Iris pigment epithelial cell (primary cell): Measurements from ENCODE around the gene ARHGAP24.
"Not testable (repeated sequence)": the region's sequence is repeated elsewhere in the genome, so short reads cannot be mapped to it uniquely, and the experiment has no call there.

ENCODE experiments used
- DNase-seq: peaks from one replicate; pipeline ENCODE4 v3.0.0-alpha.2; 2011; ENCODE audit warnings: low read depth

ARHGAP24 gene

GRCh38 chr4:85963231-85963630 lies 488.3 kb downstream of the ARHGAP24 start:
- no peak for DNase-seq

- no peak for DNase-seq
Measured at GRCh38 chr4:85964298-85964697, 489.3 kb downstream of the ARHGAP24 start.

- not testable (repeated sequence) for DNase-seq
Measured at GRCh38 chr4:85965017-85965416, 490.1 kb downstream of the ARHGAP24 start.

- no peak for DNase-seq
Measured at GRCh38 chr4:85965529-85965928, 490.6 kb downstream of the ARHGAP24 start.

- DNase-seq: peak; percentile 41
Measured at GRCh38 chr4:85966373-85966772, 491.4 kb downstream of the ARHGAP24 start.

GRCh38 chr4:85967872-85968271 lies 492.9 kb downstream of the ARHGAP24 start:
- DNase-seq: peak; percentile 27

GRCh38 chr4:85968945-85969819 lies 494.2 kb downstream of the ARHGAP24 start:
- peak; percentile 71 for DNase-seq

- no peak for DNase-seq
Measured at GRCh38 chr4:85970535-85970934, 495.6 kb downstream of the ARHGAP24 start.

GRCh38 chr4:85979276-85979675 lies 504.3 kb downstream of the ARHGAP24 start:
- no peak for DNase-seq

- peak; percentile 69 for DNase-seq
Measured at GRCh38 chr4:85986266-85986665, 511.3 kb downstream of the ARHGAP24 start.

- DNase-seq: no peak
Measured at GRCh38 chr4:85993641-85994040, 518.7 kb downstream of the ARHGAP24 start.

- no peak for DNase-seq
Measured at GRCh38 chr4:85994576-85994975, 519.6 kb downstream of the ARHGAP24 start.

- no peak for DNase-seq
Measured at GRCh38 chr4:85995361-85995760, 520.4 kb downstream of the ARHGAP24 start.

- no peak for DNase-seq
Measured at GRCh38 chr4:86001591-86001990, 526.6 kb downstream of the ARHGAP24 start.

- DNase-seq: no peak
Measured at GRCh38 chr4:86004030-86004429, 529.1 kb downstream of the ARHGAP24 start.

- DNase-seq: no peak
Measured at GRCh38 chr4:86006057-86006456, 531.1 kb downstream of the ARHGAP24 start.

GRCh38 chr4:86007042-86007441 lies 532.1 kb downstream of the ARHGAP24 start:
- DNase-seq: no peak

- peak; percentile 96 for DNase-seq
Measured at GRCh38 chr4:86011117-86011516, 536.2 kb downstream of the ARHGAP24 start.

GRCh38 chr4:86013621-86014020 lies 538.7 kb downstream of the ARHGAP24 start:
- DNase-seq: peak; percentile 89

- peak; percentile 53 for DNase-seq
Measured at GRCh38 chr4:86014599-86014998, 539.6 kb downstream of the ARHGAP24 start.

GRCh38 chr4:86015412-86016350 lies 540.7 kb downstream of the ARHGAP24 start:
- no peak for DNase-seq

- DNase-seq: no peak
Measured at GRCh38 chr4:86019362-86019761, 544.4 kb downstream of the ARHGAP24 start.

- DNase-seq: peak; percentile 49
Measured at GRCh38 chr4:86019906-86020305, 545.0 kb downstream of the ARHGAP24 start.
